A673 (cell line): Measurements from ENCODE around the gene SLC26A11. TPM values are rescaled to one million over a fixed set of nuclear protein-coding genes. Genes with fewer than 3 reads are reported as not detected.

Source experiments
- BruUV-seq: library from RNA; stranded (reverse); fragments of 400-500 nt; replicated peaks from 2 replicates; lab custom pipeline; 2021; lab: Mats Ljungman, UMichigan
- CTCF ChIA-PET: fragments of 300-600 bp; sonication (Branson Sonifier 250); formaldehyde crosslinking; loops from one replicate; lab custom pipeline; 2022; ENCODE audit warnings: antibody characterized with exemption; lab: Charles Lee
- POLR2A ChIA-PET: fragments of 300-600 bp; sonication (Branson Sonifier 250); formaldehyde crosslinking; loops from one replicate; lab custom pipeline; 2022; ENCODE audit warnings: antibody characterized with exemption; ENCODE audit not compliant: low non-redundant PET; lab: Charles Lee
- DNase-seq: peaks from one replicate; pipeline ENCODE4 v3.0.0-alpha.2; 2015; ENCODE audit warnings: low spot score
- H3K27ac ChIP-seq: fragments of 200-600 bp; sonication (generic); 2 replicates; pipeline ENCODE4 v1.5.1; 2016; ENCODE audit warnings: mixed run types, low read depth, mild to moderate bottlenecking, mixed read lengths, antibody characterized with exemption, low read length; ENCODE audit not compliant: poor library complexity, severe bottlenecking
- H3K27me3 ChIP-seq: fragments of 200-600 bp; sonication (generic); replicated peaks from 2 replicates; pipeline ENCODE4 v1.6.1; 2017; ENCODE audit warnings: mixed run types, low read depth, mild to moderate bottlenecking, mixed read lengths, antibody characterized with exemption, low read length; ENCODE audit not compliant: insufficient read depth, poor library complexity
- H3K36me3 ChIP-seq: fragments of 200-600 bp; sonication (generic); 2 replicates; pipeline ENCODE4 v1.6.1; 2016; ENCODE audit warnings: mixed run types, mild to moderate bottlenecking, mixed read lengths, antibody characterized with exemption, low read length; ENCODE audit not compliant: insufficient read depth, poor library complexity, severe bottlenecking
- H3K4me1 ChIP-seq: fragments of 200-600 bp; sonication (generic); 2 replicates; pipeline ENCODE4 v1.6.1; 2017; ENCODE audit warnings: mixed run types, mild to moderate bottlenecking, mixed read lengths, antibody characterized with exemption, low read length; ENCODE audit not compliant: insufficient read depth, poor library complexity, severe bottlenecking
- H3K4me3 ChIP-seq: fragments of 200-600 bp; sonication (generic); 2 replicates; pipeline ENCODE4 v1.5.1; 2016; ENCODE audit warnings: low read depth, mixed run types, mild to moderate bottlenecking, mixed read lengths, low read length; ENCODE audit not compliant: poor library complexity, severe bottlenecking
- H3K9me3 ChIP-seq: fragments of 200-600 bp; sonication (generic); 2 replicates; pipeline ENCODE4 v1.6.1; 2016; ENCODE audit warnings: mixed run types, low read depth, mild to moderate bottlenecking, mixed read lengths, antibody characterized with exemption, low read length; ENCODE audit not compliant: poor library complexity, severe bottlenecking
- CTCF ChIP-seq: fragments of 300-800, 200-600 bp; sonication (generic); conservative IDR thresholded peaks from 2 replicates; pipeline ENCODE4 v1.5.1; 2017; ENCODE audit warnings: low read depth, mild to moderate bottlenecking, antibody characterized with exemption, low read length, moderate library complexity, mixed read lengths
- EZH2 ChIP-seq: fragments of 200-600 bp; sonication (generic); IDR thresholded peaks from 2 replicates; pipeline ENCODE4 v1.6.1; 2017; ENCODE audit warnings: borderline replicate concordance, low read depth, mild to moderate bottlenecking, mixed read lengths, antibody characterized with exemption, low read length; ENCODE audit not compliant: poor library complexity, severe bottlenecking
- intact Hi-C: fragments of 100-400 bp; cut with micrococcal nuclease; formaldehyde crosslinking; loops from one replicate; pipeline ENCODE4 v1.10.0; 2022; ENCODE audit not compliant: unreplicated experiment
- total RNA-seq: library from RNA; stranded (reverse); gene quantifications from 2 replicates; pipeline ENCODE4 v1.2.3, GENCODE V29; 2021

The SLC26A11 gene
- total RNA-seq, 1 experiment from 2014 or later = 23.5 TPM

GRCh38 chr17:80283116-80283852, 63.1 kb downstream of the SLC26A11 start:
- BruUV-seq = no TSS peak
- H3K4me1 ChIP-seq = no peaks in the 10 kb centered on the region
- H3K9me3 ChIP-seq = no peaks in the 10 kb centered on the region
- peaks cover 4% of the 10 kb centered on the region for H3K36me3 ChIP-seq
- intact Hi-C loops = no loop called here
- DNase-seq = no peak
- CTCF ChIA-PET = no interaction called here
- POLR2A ChIA-PET = no interaction called here
- TF ChIP-seq CTCF = no peak
- TF ChIP-seq EZH2 = no peak
- H3K27ac ChIP-seq = no peak overlapping the region
- no peak overlapping the region for H3K4me3 ChIP-seq
- no peaks in the 10 kb centered on the region for H3K27me3 ChIP-seq

- ChIA-PET CTCF (interaction anchor here (0.5 to 0.7 kb wide), 2 partner anchors 149 to 244 kb away, joined by 3 to 9 read pairs; no protein-coding TSS in a partner anchor), POLR2A (no interaction called here)
- TF ChIP-seq CTCF = peak; percentile 43
- TF ChIP-seq EZH2 = no peak
- intact Hi-C loops = no loop called here
- Histone ChIP-seq H3K27me3 (no peaks in the 10 kb centered on the region), H3K4me1 (no peaks in the 10 kb centered on the region), H3K4me3 (no peak overlapping the region), H3K9me3 (no peaks in the 10 kb centered on the region), H3K27ac (no peak overlapping the region), H3K36me3 (peaks cover 12% of the 10 kb centered on the region)
- DNase-seq = peak; percentile 47
- no TSS peak for BruUV-seq
Observed at GRCh38 chr17:80284631-80285030, 64.4 kb downstream of the SLC26A11 start.

GRCh38 chr17:80285237-80285920, 65.2 kb downstream of the SLC26A11 start:
- no TSS peak for BruUV-seq
- DNase-seq = no peak
- intact Hi-C loops = no loop called here
- TF ChIP-seq CTCF (no peak), EZH2 (no peak)
- ChIA-PET POLR2A (interaction anchor here (0.6 kb wide), 1 partner anchor 34 kb away, joined by 3 read pairs; no protein-coding TSS in a partner anchor), CTCF (no interaction called here)
- no peaks in the 10 kb centered on the region for H3K4me1 ChIP-seq
- no peaks in the 10 kb centered on the region for H3K27me3 ChIP-seq
- H3K9me3 ChIP-seq = no peaks in the 10 kb centered on the region
- no peak overlapping the region for H3K27ac ChIP-seq
- H3K4me3 ChIP-seq = no peak overlapping the region
- H3K36me3 ChIP-seq = peaks cover 14% of the 10 kb centered on the region
